ENCODE results near the gene SPEM3.

SPEM3 gene

GRCh38 chr17:7417056-7417655, 11.5 kb upstream of the SPEM3 start:
- Histone ChIP-seq H4K20me1 (ENCODE audit: insufficient read depth, low read length) (no peaks in the 10 kb centered on the region), H2AFZ (ENCODE audit: low read depth, low read length) (no peak overlapping the region), H3K36me3 (ENCODE audit: insufficient read depth, low read length) (no peaks in the 10 kb centered on the region), H3K4me3 (ENCODE audit: low read depth in 1 of 2, low read length in 2 of 2) (no peak overlapping the region), H3K4me1 (ENCODE audit: insufficient read depth, low read length) (no peaks in the 10 kb centered on the region), H3K27ac (ENCODE audit: low read length) (no peak overlapping the region), H3K4me2 (ENCODE audit: insufficient read depth, low read length) (no peak overlapping the region), H3K9me3 (ENCODE audit: insufficient read depth, low read length, severe bottlenecking) (no peaks in the 10 kb centered on the region), H3K79me2 (ENCODE audit: insufficient read depth, low read length) (no peaks in the 10 kb centered on the region), H3K9ac (ENCODE audit: low read depth, low read length) (no peak overlapping the region), H3K27me3 (ENCODE audit: insufficient read depth, low read length, poor library complexity) (no peaks in the 10 kb centered on the region)
- ATAC-seq (ENCODE audit: insufficient read depth, low read depth) (no peak), DNase-seq (no peak)
- TF ChIP-seq EZH2 (IDR thresholded peaks at IDR 0.05; ENCODE audit: borderline replicate concordance, low read depth, low read length, severe bottlenecking) (no peak), CTCF (IDR thresholded peaks at IDR 0.05; ENCODE audit: borderline replicate concordance, extremely low read depth, low read length, poor library complexity, severe bottlenecking) (no peak)

GRCh38 chr17:7418472-7419152, 10.0 kb upstream of the SPEM3 start:
- TF ChIP-seq CTCF (IDR thresholded peaks at IDR 0.05; ENCODE audit: borderline replicate concordance, extremely low read depth, low read length, poor library complexity, severe bottlenecking), result no peak
- TF ChIP-seq EZH2 (IDR thresholded peaks at IDR 0.05; ENCODE audit: borderline replicate concordance, low read depth, low read length, severe bottlenecking), result no peak
- no peak overlapping the region for H3K4me2 ChIP-seq (ENCODE audit: insufficient read depth, low read length)
- H3K27ac ChIP-seq (ENCODE audit: low read length), result no peak overlapping the region
- DNase-seq (no peak), ATAC-seq (ENCODE audit: insufficient read depth, low read depth) (no peak)
- no peaks in the 10 kb centered on the region for H3K79me2 ChIP-seq (ENCODE audit: insufficient read depth, low read length)
- no peaks in the 10 kb centered on the region for H3K4me1 ChIP-seq (ENCODE audit: insufficient read depth, low read length)
- no peaks in the 10 kb centered on the region for H3K36me3 ChIP-seq (ENCODE audit: insufficient read depth, low read length)
- no peaks in the 10 kb centered on the region for H3K9me3 ChIP-seq (ENCODE audit: insufficient read depth, low read length, severe bottlenecking)
- no peak overlapping the region for H2AFZ ChIP-seq (ENCODE audit: low read depth, low read length)
- H3K9ac ChIP-seq (ENCODE audit: low read depth, low read length), result no peak overlapping the region
- no peaks in the 10 kb centered on the region for H4K20me1 ChIP-seq (ENCODE audit: insufficient read depth, low read length)
- H3K27me3 ChIP-seq (ENCODE audit: insufficient read depth, low read length, poor library complexity), result no peaks in the 10 kb centered on the region
- H3K4me3 ChIP-seq (ENCODE audit: low read depth in 1 of 2, low read length in 2 of 2), result no peak overlapping the region

- Histone ChIP-seq H4K20me1 (ENCODE audit: insufficient read depth, low read length) (no peaks in the 10 kb centered on the region), H2AFZ (ENCODE audit: low read depth, low read length) (no peak within 1 kb of the TSS), H3K9ac (ENCODE audit: low read depth, low read length) (no peak within 1 kb of the TSS), H3K27me3 (ENCODE audit: insufficient read depth, low read length, poor library complexity) (no peaks in the 10 kb centered on the region), H3K4me1 (ENCODE audit: insufficient read depth, low read length) (no peaks in the 10 kb centered on the region), H3K27ac (ENCODE audit: low read length) (no peak within 1 kb of the TSS), H3K4me2 (ENCODE audit: insufficient read depth, low read length) (no peak within 1 kb of the TSS), H3K36me3 (ENCODE audit: insufficient read depth, low read length) (no peaks in the 10 kb centered on the region), H3K79me2 (ENCODE audit: insufficient read depth, low read length) (no peaks in the 10 kb centered on the region), H3K9me3 (ENCODE audit: insufficient read depth, low read length, severe bottlenecking) (no peaks in the 10 kb centered on the region), H3K4me3 (ENCODE audit: low read depth in 1 of 2, low read length in 2 of 2) (no peak within 1 kb of the TSS)
- no peak for TF ChIP-seq EZH2 (IDR thresholded peaks at IDR 0.05; ENCODE audit: borderline replicate concordance, low read depth, low read length, severe bottlenecking)
- no peak for TF ChIP-seq CTCF (IDR thresholded peaks at IDR 0.05; ENCODE audit: borderline replicate concordance, extremely low read depth, low read length, poor library complexity, severe bottlenecking)
- DNase-seq, result no peak
- ATAC-seq (ENCODE audit: insufficient read depth, low read depth), result no peak
These were observed 8.6 kb upstream of the SPEM3 start, which contains the start of gene SPEM1 for GRCh38 chr17:7419819-7420610. TSS of gene SPEM1 (plus strand) at chr17:7420324. CDS start at chr17:7420385, 61 bp downstream.

All from DND-41 (cell line).